ENCODE data around the gene STK39. TPM values are rescaled to one million over a fixed set of nuclear protein-coding genes. Genes with fewer than 3 reads are reported as not detected.

STK39 gene
- polyA plus RNA-seq, 1 donor from 2014 or later, result 9.5 TPM

- Histone ChIP-seq H3K27ac (ENCODE audit: low read length) (no peak overlapping the region), H3K9ac (ENCODE audit: low read length) (no peak overlapping the region), H3K4me3 (ENCODE audit: low read length) (no peak overlapping the region), H3F3A (ENCODE audit: insufficient read depth, low read length, poor library complexity, severe bottlenecking) (no peaks in the 10 kb centered on the region), H3K36me3 (ENCODE audit: insufficient read depth, low read length) (no peaks in the 10 kb centered on the region), H3K9me2 (ENCODE audit: insufficient read depth, low read length) (no peaks in the 10 kb centered on the region), H3K79me2 (replicated peaks; ENCODE audit: insufficient read depth, low read length) (no peaks in the 10 kb centered on the region), H2AFZ (ENCODE audit: low read depth, low read length) (no peak overlapping the region), H3K4me2 (ENCODE audit: low read length) (no peak overlapping the region), H3K9me3 (ENCODE audit: low read length) (no peaks in the 10 kb centered on the region), H3K27me3 (ENCODE audit: insufficient read depth, low read depth, low read length) (no peaks in the 10 kb centered on the region), H4K20me1 (ENCODE audit: insufficient read depth) (no peaks in the 10 kb centered on the region)
- TF ChIP-seq TAF1 (IDR thresholded peaks at IDR 0.05; ENCODE audit: low read depth) (no peak), EP300 (conservative IDR thresholded peaks at IDR 0.05; ENCODE audit: poor library complexity, severe bottlenecking) (no peak), MXI1 (conservative IDR thresholded peaks at IDR 0.05; ENCODE audit: poor library complexity, severe bottlenecking) (no peak), REST (IDR thresholded peaks at IDR 0.05; ENCODE audit: borderline replicate concordance) (no peak), RAD21 (conservative IDR thresholded peaks at IDR 0.05) (no peak), POLR2AphosphoS5 (IDR thresholded peaks at IDR 0.05) (no peak), SMC3 (conservative IDR thresholded peaks at IDR 0.05; ENCODE audit: poor library complexity) (no peak), CTCF (IDR thresholded peaks at IDR 0.05; ENCODE audit: poor library complexity, severe bottlenecking) (no peak), EZH2 (IDR thresholded peaks at IDR 0.05; ENCODE audit: borderline replicate concordance, insufficient read depth, low read length, poor library complexity, severe bottlenecking) (no peak)
Observed at GRCh38 chr2:168072626-168073303, 174.6 kb downstream of the STK39 start.

GRCh38 chr2:168064011-168064998 lies 183.1 kb downstream of the STK39 start:
- H3K27me3 ChIP-seq (ENCODE audit: insufficient read depth, low read depth, low read length), result no peaks in the 10 kb centered on the region
- no peaks in the 10 kb centered on the region for H3F3A ChIP-seq (ENCODE audit: insufficient read depth, low read length, poor library complexity, severe bottlenecking)
- no peaks in the 10 kb centered on the region for H3K9me3 ChIP-seq (ENCODE audit: low read length)
- H3K36me3 ChIP-seq (ENCODE audit: insufficient read depth, low read length), result no peaks in the 10 kb centered on the region
- no peak overlapping the region for H3K27ac ChIP-seq (ENCODE audit: low read length)
- no peak overlapping the region for H3K9ac ChIP-seq (ENCODE audit: low read length)
- no peak overlapping the region for H2AFZ ChIP-seq (ENCODE audit: low read depth, low read length)
- no peak for TF ChIP-seq EZH2 (IDR thresholded peaks at IDR 0.05; ENCODE audit: borderline replicate concordance, insufficient read depth, low read length, poor library complexity, severe bottlenecking)
- TF ChIP-seq MXI1 (conservative IDR thresholded peaks at IDR 0.05; ENCODE audit: poor library complexity, severe bottlenecking), result no peak
- no peak for TF ChIP-seq RAD21 (conservative IDR thresholded peaks at IDR 0.05)
- no peak for TF ChIP-seq CTCF (IDR thresholded peaks at IDR 0.05; ENCODE audit: poor library complexity, severe bottlenecking)
- no peak for TF ChIP-seq POLR2AphosphoS5 (IDR thresholded peaks at IDR 0.05)
- TF ChIP-seq EP300 (conservative IDR thresholded peaks at IDR 0.05; ENCODE audit: poor library complexity, severe bottlenecking), result no peak
- TF ChIP-seq TAF1 (IDR thresholded peaks at IDR 0.05; ENCODE audit: low read depth), result no peak
- TF ChIP-seq SMC3 (conservative IDR thresholded peaks at IDR 0.05; ENCODE audit: poor library complexity), result no peak
- no peaks in the 10 kb centered on the region for H3K9me2 ChIP-seq (ENCODE audit: insufficient read depth, low read length)
- no peak overlapping the region for H3K4me2 ChIP-seq (ENCODE audit: low read length)
- no peak overlapping the region for H3K4me3 ChIP-seq (ENCODE audit: low read length)
- no peaks in the 10 kb centered on the region for H3K79me2 ChIP-seq (replicated peaks; ENCODE audit: insufficient read depth, low read length)
- H4K20me1 ChIP-seq (ENCODE audit: insufficient read depth), result no peaks in the 10 kb centered on the region
